Upper lobe of left lung (tissue), 4 donors: ENCODE measurements around the gene RIPK4.

Experiments used
- CTCF ChIP-seq, 6 experiments: fragments of 450-650 bp in 4 of 6; fragments of 200-600 bp in 2 of 6; sonication (generic) in 2 of 6; IDR thresholded peaks; one replicate each; pipeline ENCODE4 v1.5.1; 2016 to 2019; ENCODE audit warnings: antibody characterized with exemption in 6 of 6
- POLR2A ChIP-seq, 4 donors: fragments of 450-650 bp; IDR thresholded peaks; one replicate each; pipeline ENCODE4 v1.5.1; 2016 to 2017; ENCODE audit warnings: antibody characterized with exemption in 4 of 4, mild to moderate bottlenecking in 2 of 4

DNA sequence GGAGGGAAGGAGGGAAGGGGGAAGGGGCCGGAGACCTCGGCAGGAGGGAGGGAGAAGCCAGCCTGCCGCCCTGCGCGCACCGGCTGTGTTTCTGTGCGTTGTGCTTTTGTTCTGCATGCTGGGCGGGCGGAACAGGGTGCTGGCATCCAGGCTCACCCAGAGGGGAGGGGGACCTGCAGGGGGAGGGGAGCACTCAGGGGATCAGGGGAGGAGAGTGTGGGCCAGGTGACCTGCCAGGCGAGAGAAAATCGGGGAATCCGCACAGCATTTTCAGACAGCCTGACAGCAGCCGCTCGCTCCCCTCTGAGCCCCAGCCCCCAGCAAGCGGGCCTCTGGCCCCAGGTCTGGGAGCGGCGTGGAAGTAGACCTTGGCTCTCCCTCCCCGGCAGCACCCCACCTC is 54.7 kb downstream of the RIPK4 start:
- TF ChIP-seq CTCF (IDR thresholded peaks at IDR 0.05): no peak
- no peak for TF ChIP-seq POLR2A (IDR thresholded peaks at IDR 0.05)
